SJSA1 (cell line): ENCODE measurements around the gene ATP6V0E1. TPM values are rescaled to one million over a fixed set of nuclear protein-coding genes. Genes with fewer than 3 reads are reported as not detected.
"Not testable (repeated sequence)": the region's sequence is repeated elsewhere in the genome, so short reads cannot be mapped to it uniquely, and the experiment has no call there.

Source experiments
- DNase-seq, 2 experiments: peaks; one replicate each; pipeline ENCODE4 v3.0.0-alpha.2; 2015 to 2020; ENCODE audit warnings: low spot score in 2 of 2, low read depth in 1 of 2
- H3K27ac ChIP-seq: fragments of 250-450 bp; sonication (Bioruptor Pico); 2 replicates; pipeline ENCODE4 v1.5.1; 2020; ENCODE audit warnings: mild to moderate bottlenecking, moderate library complexity
- H3K27me3 ChIP-seq: fragments of 250-450 bp; sonication (Bioruptor Pico); replicated peaks from 2 replicates; pipeline ENCODE4 v1.5.1; 2020; ENCODE audit warnings: mild to moderate bottlenecking, moderate library complexity
- H3K36me3 ChIP-seq: fragments of 250-450 bp; sonication (Bioruptor Pico); 2 replicates; pipeline ENCODE4 v1.5.1; 2020; ENCODE audit warnings: mild to moderate bottlenecking
- H3K4me1 ChIP-seq: fragments of 250-450 bp; sonication (Bioruptor Pico); replicated peaks from 2 replicates; pipeline ENCODE4 v1.6.1; 2021; ENCODE audit warnings: mild to moderate bottlenecking
- H3K4me3 ChIP-seq: fragments of 250-450 bp; sonication (Bioruptor Pico); 2 replicates; pipeline ENCODE4 v1.5.1; 2020; ENCODE audit warnings: mild to moderate bottlenecking
- H3K9me3 ChIP-seq: fragments of 250-450 bp; sonication (Bioruptor Pico); replicated peaks from 2 replicates; pipeline ENCODE4 v1.5.1; 2020; ENCODE audit warnings: mild to moderate bottlenecking
- total RNA-seq: library from RNA; depleted of rRNA; stranded (reverse); fragments of >200 nt; shearing (Covaris generic); gene quantifications from 2 replicates; pipeline ENCODE4 v1.2.3, GENCODE V29; 2014; rRNA removed

ATP6V0E1 gene
- total RNA-seq, 1 experiment from 2014 or later, result 286 TPM

- peak; percentile 99 to 100 for DNase-seq
- H3K27ac ChIP-seq, result peak overlapping the region; percentile 83
- peaks cover 27% of the 10 kb centered on the region for H3K4me1 ChIP-seq
- peaks cover 3% of the 10 kb centered on the region; the same call in 1 of the 2 replicates for H3K36me3 ChIP-seq
- H3K9me3 ChIP-seq, result no peaks in the 10 kb centered on the region
- H3K27me3 ChIP-seq, result no peaks in the 10 kb centered on the region
- peak overlapping the region; percentile 75 for H3K4me3 ChIP-seq
Observed at GRCh38 chr5:173057062-173057924, 73.7 kb downstream of the ATP6V0E1 start.

- Histone ChIP-seq H3K27me3 (no peaks in the 10 kb centered on the region), H3K4me1 (peaks cover 5% of the 10 kb centered on the region), H3K27ac (no peak overlapping the region), H3K4me3 (no peak overlapping the region), H3K9me3 (no peaks in the 10 kb centered on the region), H3K36me3 (no peaks in the 10 kb centered on the region)
- no peak for DNase-seq
Observed at GRCh38 chr5:173062141-173062540, 78.6 kb downstream of the ATP6V0E1 start.

DNA sequence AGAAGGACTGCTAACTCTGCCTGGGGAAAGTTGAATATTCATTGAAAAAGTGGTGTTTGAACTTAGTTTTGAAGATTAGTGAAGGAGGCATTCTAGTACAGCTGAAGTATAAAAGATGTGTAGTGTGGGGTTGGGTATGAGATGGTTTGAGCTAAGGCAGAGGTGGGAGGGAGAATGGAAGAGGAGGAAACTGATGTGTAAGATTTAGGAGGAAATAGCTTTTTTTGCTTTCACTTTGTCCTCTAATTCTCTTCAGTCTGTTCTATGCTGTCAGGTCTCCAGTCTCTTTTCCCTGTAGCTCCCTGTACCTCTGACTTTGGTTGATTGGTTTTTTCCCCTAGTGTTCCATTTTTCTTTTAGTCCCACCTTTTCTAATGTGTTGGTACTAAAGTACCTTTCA is 81.6 kb downstream of the ATP6V0E1 start:
- H3K36me3 ChIP-seq, result no peaks in the 10 kb centered on the region
- no peak overlapping the region for H3K27ac ChIP-seq
- H3K27me3 ChIP-seq, result no peaks in the 10 kb centered on the region
- H3K4me3 ChIP-seq, result no peak overlapping the region
- no peaks in the 10 kb centered on the region for H3K4me1 ChIP-seq
- no peaks in the 10 kb centered on the region for H3K9me3 ChIP-seq
- no peak for DNase-seq

- Histone ChIP-seq H3K4me3 (no peak overlapping the region), H3K27me3 (no peaks in the 10 kb centered on the region), H3K9me3 (no peaks in the 10 kb centered on the region; the same call in 1 of the 2 replicates), H3K36me3 (no peaks in the 10 kb centered on the region), H3K4me1 (no peaks in the 10 kb centered on the region), H3K27ac (no peak overlapping the region)
- DNase-seq, result no peak
Observed at GRCh38 chr5:173069671-173070070, 86.1 kb downstream of the ATP6V0E1 start.

DNA sequence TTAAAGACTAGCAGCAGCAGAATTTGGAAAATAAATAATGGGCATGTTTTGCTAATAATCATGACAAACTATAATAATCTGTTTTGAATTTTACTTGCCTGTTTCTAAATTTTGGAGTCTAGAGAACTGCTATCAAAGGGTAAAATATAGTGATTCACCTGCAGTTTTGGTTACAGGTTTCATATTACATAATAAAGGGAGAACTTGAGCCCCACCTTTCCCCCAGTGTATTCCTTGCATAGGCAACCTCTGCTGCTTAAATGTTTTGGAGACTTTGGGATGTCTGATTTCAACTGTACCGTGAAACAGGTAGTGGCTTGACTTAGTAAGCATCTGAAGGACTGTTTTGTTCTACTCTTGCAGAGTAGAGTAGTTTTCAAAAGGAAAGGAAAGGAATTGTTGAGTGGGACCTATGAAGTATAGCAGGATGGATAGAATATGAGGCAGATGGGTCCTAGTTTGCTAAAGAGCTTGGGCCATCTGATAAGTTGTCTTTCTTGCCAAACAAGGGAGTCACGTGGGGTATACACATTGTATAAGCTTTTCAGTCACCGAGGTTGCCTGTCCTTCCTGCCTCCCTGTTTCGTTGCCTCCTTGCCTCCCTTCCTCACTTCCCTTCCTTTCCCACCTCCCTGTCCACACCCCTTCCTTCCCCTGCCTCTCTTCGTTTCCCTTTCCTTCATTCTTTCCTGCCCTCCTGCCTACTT is 91.7 kb downstream of the ATP6V0E1 start:
- Histone ChIP-seq H3K4me1 (no peaks in the 10 kb centered on the region), H3K27ac (no peak overlapping the region), H3K36me3 (no peaks in the 10 kb centered on the region), H3K4me3 (no peak overlapping the region), H3K9me3 (no peaks in the 10 kb centered on the region; the same call in 1 of the 2 replicates), H3K27me3 (no peaks in the 10 kb centered on the region)
- DNase-seq, result no peak

DNA sequence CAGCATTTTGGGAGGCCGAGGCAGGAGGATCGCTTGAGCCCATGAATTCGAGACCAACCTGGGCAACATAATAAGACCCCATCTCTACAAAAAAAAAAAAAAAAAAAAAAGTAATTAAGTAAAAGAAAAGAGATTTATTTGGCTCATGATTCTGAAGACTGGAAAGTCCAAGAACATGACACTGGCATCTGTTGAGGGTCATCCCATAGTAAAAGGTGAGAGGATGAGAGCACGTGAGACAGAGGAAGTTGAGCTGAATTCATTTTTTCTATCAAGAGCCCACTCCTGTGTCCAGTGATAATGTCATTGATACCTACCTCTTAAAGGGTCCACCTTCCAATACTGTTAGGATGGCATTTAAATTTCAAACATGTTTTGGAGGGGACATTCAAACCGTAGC is 92.4 kb downstream of the ATP6V0E1 start:
- Histone ChIP-seq H3K4me1 (no peaks in the 10 kb centered on the region), H3K27me3 (no peaks in the 10 kb centered on the region), H3K9me3 (no peaks in the 10 kb centered on the region; the same call in 1 of the 2 replicates), H3K4me3 (no peak overlapping the region), H3K36me3 (no peaks in the 10 kb centered on the region), H3K27ac (no peak overlapping the region)
- DNase-seq, result no peak

- not testable (repeated sequence) for H3K9me3 ChIP-seq, DNase-seq, H3K27ac ChIP-seq, H3K4me1 ChIP-seq, H3K36me3 ChIP-seq, H3K4me3 ChIP-seq, H3K27me3 ChIP-seq
Observed at GRCh38 chr5:173076471-173076870, 92.9 kb downstream of the ATP6V0E1 start.

DNA sequence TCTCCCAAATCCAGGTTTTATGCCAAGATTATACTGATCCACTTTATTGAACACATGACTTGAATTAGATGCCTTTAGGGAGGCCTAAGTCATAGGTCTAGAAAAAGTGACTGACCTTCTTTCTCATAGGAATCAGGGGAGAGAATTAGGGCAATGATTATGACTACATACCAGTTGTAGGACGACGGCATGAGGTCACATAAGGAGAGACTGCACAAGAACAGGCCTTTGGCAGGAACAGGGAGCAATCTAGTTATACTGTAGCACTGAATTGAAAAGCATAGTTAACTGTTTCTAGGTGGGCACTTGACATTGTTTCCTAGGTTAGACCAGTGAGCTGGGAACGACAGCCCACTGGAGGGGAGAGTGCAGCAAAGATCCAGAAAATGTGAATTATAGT is 95.3 kb downstream of the ATP6V0E1 start:
- Histone ChIP-seq H3K4me1 (no peaks in the 10 kb centered on the region), H3K9me3 (no peaks in the 10 kb centered on the region), H3K27me3 (no peaks in the 10 kb centered on the region), H3K36me3 (no peaks in the 10 kb centered on the region), H3K4me3 (no peak overlapping the region), H3K27ac (no peak overlapping the region)
- DNase-seq, result no peak

Other genes with a start within 250 kb of the ATP6V0E1 start
- 322 and 475 TPM in 2 replicates for gene DUSP1, start 212.6 kb upstream of the ATP6V0E1 start, total RNA-seq
- gene ERGIC1, start 149.5 kb upstream of the ATP6V0E1 start, total RNA-seq, result 115 and 202 TPM in 2 replicates
- gene RPL26L1, start 24.3 kb upstream of the ATP6V0E1 start, total RNA-seq, result 167 and 184 TPM in 2 replicates
- 2.7 and 5.8 TPM in 2 replicates for gene CREBRF, start 72.6 kb downstream of the ATP6V0E1 start, total RNA-seq
- gene BNIP1, start 160.8 kb downstream of the ATP6V0E1 start, total RNA-seq, result 16.7 and 34.6 TPM in 2 replicates